Cardiac muscle cell (in vitro differentiated cells and primary cell): ENCODE results near the gene AP4B1. TPM values are rescaled to one million over a fixed set of nuclear protein-coding genes. Genes with fewer than 3 reads are reported as not detected.

Source experiments
- DNase-seq, 2 donors: peaks; one replicate each; pipeline versions ENCODE4 v3.0.0 to v3.0.0-alpha.2; 2010 to 2017; ENCODE audit warnings: low read depth in 1 of 2, low spot score in 1 of 2
- H3K27ac ChIP-seq: fragments of 200-600 bp; sonication (generic); 2 replicates; pipeline ENCODE4 v1.5.1; 2016
- H3K27me3 ChIP-seq: fragments of 200-600 bp; sonication (generic); 2 replicates; pipeline ENCODE4 v1.6.0; 2016; ENCODE audit warnings: control low read depth
- H3K36me3 ChIP-seq: fragments of 200-600 bp; sonication (generic); 2 replicates; pipeline ENCODE4 v1.5.1; 2016; ENCODE audit warnings: control low read depth
- H3K4me1 ChIP-seq: fragments of 200-600 bp; sonication (generic); 2 replicates; pipeline ENCODE4 v1.8.1; 2017; ENCODE audit warnings: low read depth, mild to moderate bottlenecking, mixed run types
- H3K4me3 ChIP-seq: fragments of 200-600 bp; sonication (generic); 2 replicates; pipeline ENCODE4 v1.5.1; 2016; ENCODE audit warnings: mild to moderate bottlenecking
- H3K9me3 ChIP-seq: fragments of 200-600 bp; sonication (generic); 2 replicates; pipeline ENCODE4 v1.5.1; 2017; ENCODE audit warnings: low read depth, mild to moderate bottlenecking, control low read depth
- polyA plus RNA-seq: library from polyadenylated mRNA; unstranded; fragments of >200 nt; fragmentation: Nextera tagmentation; extraction: Ambion mirVana; gene quantifications from 2 replicates; pipeline ENCODE4 v1.2.1, GENCODE V29; 2016
- total RNA-seq: library from RNA; depleted of rRNA; stranded (reverse); fragments of >200 nt; gene quantifications from 2 replicates; pipeline ENCODE4 v1.2.3, GENCODE V29; 2016
- TF ChIP-seq, protein P1 (sequence below): IDR thresholded peaks from 2 replicates; pipeline ENCODE4 v1.5.1; 2012; ENCODE audit warnings: low read depth, mild to moderate bottlenecking, low read length

AP4B1 gene
- total and polyA plus RNA-seq, 2 experiments from 2014 or later, result 18.3 to 18.8 TPM

DNA sequence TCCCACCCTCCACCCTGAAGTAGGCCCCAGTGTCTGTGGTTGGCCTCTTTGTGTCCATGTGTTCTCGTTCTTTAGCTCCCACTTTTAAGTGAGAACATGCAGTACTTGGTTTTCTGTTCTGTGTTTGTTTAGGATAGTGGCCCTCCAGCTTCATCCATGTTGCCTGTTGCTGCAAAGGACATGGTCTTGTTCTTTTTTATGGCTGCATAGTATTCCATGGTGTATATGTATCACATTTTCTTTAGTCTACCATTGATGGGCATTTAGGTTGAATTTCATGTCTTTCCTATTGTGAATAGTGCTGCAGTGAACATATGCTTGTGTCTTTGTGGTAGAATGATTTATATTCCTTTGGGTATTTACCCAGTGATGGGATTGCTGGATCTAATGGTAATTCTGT is 30.6 kb upstream of the AP4B1 start:
- no peak for DNase-seq
- peaks cover 16% of the 10 kb centered on the region for H3K4me1 ChIP-seq
- no peaks in the 10 kb centered on the region for H3K9me3 ChIP-seq
- H3K27ac ChIP-seq, result no peak overlapping the region
- H3K4me3 ChIP-seq, result no peak overlapping the region
- H3K27me3 ChIP-seq, result no peaks in the 10 kb centered on the region
- TF ChIP-seq, protein P1, sequence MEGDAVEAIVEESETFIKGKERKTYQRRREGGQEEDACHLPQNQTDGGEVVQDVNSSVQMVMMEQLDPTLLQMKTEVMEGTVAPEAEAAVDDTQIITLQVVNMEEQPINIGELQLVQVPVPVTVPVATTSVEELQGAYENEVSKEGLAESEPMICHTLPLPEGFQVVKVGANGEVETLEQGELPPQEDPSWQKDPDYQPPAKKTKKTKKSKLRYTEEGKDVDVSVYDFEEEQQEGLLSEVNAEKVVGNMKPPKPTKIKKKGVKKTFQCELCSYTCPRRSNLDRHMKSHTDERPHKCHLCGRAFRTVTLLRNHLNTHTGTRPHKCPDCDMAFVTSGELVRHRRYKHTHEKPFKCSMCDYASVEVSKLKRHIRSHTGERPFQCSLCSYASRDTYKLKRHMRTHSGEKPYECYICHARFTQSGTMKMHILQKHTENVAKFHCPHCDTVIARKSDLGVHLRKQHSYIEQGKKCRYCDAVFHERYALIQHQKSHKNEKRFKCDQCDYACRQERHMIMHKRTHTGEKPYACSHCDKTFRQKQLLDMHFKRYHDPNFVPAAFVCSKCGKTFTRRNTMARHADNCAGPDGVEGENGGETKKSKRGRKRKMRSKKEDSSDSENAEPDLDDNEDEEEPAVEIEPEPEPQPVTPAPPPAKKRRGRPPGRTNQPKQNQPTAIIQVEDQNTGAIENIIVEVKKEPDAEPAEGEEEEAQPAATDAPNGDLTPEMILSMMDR, result no peak
- no peaks in the 10 kb centered on the region for H3K36me3 ChIP-seq

DNA sequence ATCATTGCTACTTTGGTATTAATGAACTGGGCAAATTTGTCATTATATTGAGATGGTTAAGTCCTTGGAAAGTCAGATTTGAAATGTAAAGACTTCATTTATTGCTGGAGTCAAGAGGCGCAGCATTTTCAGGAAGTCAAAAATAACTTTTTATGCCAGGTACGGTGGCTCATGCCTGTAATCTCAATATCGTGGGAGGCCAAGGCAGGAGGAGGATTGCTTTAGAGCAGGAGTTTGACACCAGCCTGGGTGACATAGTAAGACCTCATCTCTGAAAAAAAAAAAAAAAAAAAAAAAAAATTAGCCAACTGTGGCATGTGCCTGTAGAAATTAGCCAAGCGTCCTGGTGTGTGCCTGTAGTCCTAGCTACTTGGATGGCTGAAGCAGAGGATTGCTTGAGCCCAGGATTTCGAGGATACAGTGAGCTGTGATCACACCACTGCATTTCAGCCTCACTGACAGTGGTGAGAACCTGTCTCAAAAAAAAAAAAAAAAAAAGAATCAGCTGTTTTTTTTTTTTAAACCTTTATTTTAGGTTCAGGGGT is 30.0 kb upstream of the AP4B1 start:
- Histone ChIP-seq H3K27ac (no peak overlapping the region), H3K27me3 (no peaks in the 10 kb centered on the region), H3K9me3 (no peaks in the 10 kb centered on the region), H3K4me1 (peaks cover 16% of the 10 kb centered on the region), H3K4me3 (no peak overlapping the region), H3K36me3 (no peaks in the 10 kb centered on the region)
- TF ChIP-seq, protein P1, result no peak
- no peak for DNase-seq

DNA sequence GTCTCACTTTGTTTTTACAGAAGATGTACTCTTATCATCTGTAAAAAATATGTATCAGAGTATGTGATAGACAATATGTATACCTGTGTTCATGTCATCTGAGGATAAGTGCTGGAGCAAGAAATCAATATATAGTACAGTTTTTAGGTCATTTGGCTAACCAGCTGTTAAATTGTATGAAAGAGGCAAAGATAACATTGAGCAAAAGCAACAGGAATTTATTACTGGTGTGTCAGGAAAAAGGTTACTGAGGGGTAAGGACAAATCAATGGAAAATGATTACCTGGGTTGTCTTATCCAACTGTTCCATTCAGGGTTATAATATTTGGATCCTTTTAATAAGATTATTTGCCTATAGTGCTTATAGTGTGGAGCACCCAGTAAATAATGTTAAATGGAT is 29.4 kb upstream of the AP4B1 start:
- no peak for DNase-seq
- Histone ChIP-seq H3K27ac (no peak overlapping the region), H3K4me1 (peaks cover 16% of the 10 kb centered on the region), H3K36me3 (no peaks in the 10 kb centered on the region), H3K4me3 (no peak overlapping the region), H3K27me3 (no peaks in the 10 kb centered on the region), H3K9me3 (no peaks in the 10 kb centered on the region)
- TF ChIP-seq, protein P1, result no peak

DNA sequence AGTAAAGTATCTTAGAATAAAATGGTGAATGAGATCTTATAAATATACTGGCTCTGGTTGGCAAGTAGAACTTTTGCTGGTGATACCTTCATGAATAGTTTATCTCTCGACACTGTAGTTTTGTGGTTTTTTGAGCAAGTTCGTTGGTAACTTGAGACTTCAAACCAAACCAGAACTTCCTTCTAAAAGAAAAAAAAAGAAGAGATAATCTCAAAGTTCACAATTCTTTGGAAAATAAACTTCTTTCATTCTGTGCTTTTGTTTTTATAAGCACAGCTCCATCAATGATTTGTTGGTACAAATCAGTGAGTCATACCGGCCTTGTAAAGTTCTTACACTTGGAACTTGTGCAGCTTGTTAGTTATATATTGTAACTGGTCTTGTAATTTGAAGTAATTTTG is 26.9 kb upstream of the AP4B1 start:
- no peak overlapping the region for H3K27ac ChIP-seq
- DNase-seq, result peak in 1 of 2 donors; percentile 71
- H3K36me3 ChIP-seq, result no peaks in the 10 kb centered on the region
- TF ChIP-seq, protein P1, result no peak
- peaks cover 24% of the 10 kb centered on the region for H3K4me1 ChIP-seq
- no peaks in the 10 kb centered on the region for H3K27me3 ChIP-seq
- H3K9me3 ChIP-seq, result no peaks in the 10 kb centered on the region
- peak overlapping the region; percentile 85 for H3K4me3 ChIP-seq

DNA sequence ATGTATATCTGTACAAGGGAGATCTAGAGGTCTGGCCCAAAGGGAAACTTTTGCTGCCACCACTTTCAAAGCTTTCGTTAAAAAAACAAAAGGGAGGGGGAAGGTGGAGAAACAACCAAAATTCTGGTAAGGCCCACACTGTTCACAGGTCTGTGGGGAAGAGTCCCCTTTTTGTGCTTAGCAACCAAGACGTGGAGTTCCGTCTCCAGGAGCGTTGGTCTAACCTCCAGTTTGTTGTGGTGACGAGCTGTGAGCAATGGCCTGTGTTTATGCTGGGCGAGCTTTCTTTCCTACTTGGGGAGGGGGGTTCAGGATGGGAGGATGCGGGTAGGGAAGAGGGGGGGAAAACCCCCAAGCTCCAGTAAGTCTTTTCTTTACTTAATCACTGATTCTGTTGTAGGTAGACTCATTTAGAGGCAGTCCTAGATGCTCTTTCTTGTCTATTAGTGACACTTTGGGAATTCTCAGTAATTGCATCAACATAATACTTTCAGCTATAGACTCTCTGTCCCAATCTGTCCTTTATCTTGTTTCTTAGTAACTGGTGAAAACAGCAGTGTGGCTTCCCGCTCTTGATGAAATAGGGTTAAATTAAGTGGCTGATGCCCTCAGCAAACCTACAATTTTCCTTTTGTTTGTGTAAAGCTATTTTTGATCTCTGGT is 26.0 kb upstream of the AP4B1 start:
- Histone ChIP-seq H3K9me3 (no peaks in the 10 kb centered on the region), H3K27ac (peak overlapping the region; percentile 88), H3K4me3 (peak overlapping the region; percentile 85), H3K27me3 (no peaks in the 10 kb centered on the region), H3K36me3 (no peaks in the 10 kb centered on the region), H3K4me1 (peaks cover 24% of the 10 kb centered on the region)
- TF ChIP-seq, protein P1, result no peak
- DNase-seq, result peak; percentile 18 to 71
